NCI-H2107 treated with DMSO at 0.1 percent for 48 hours (cell line): ENCODE measurements around the gene SPATA25.
A peak's percentile ranks its signal among the peaks of the same experiment; 100 is the strongest.
"Not testable (repeated sequence)": the region's sequence is repeated elsewhere in the genome, so short reads cannot be mapped to it uniquely, and the experiment has no call there.

ENCODE experiments used
- DNase-seq: peaks from one replicate; lab custom pipeline; 2025; ENCODE audit not compliant: unreplicated experiment; lab: John Stamatoyannopoulos, UW

The SPATA25 gene

GRCh38 chr20:45894797-45895196 lies 7.4 kb upstream of the SPATA25 start:
- DNase-seq: no peak

DNA sequence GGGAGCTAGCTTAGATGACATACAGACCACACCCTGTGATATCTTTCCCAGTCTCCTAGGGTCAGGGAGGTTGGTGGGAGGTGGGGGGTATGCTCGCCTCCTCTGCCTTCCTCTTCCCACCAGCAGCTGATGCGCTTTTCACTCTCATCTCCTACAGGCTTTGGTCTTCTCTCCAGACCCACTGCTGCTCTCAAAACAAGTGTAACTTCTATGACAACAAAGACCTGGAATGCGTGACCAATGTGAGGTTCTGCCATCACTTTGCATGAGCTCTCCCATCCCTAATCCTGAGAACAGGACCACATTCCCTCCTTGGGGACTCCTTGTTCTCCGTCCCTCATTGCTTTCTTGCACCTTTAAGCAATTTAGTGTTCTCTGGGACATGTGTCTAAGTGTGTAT lies 6.4 kb upstream of the SPATA25 start:
- DNase-seq: no peak

DNA sequence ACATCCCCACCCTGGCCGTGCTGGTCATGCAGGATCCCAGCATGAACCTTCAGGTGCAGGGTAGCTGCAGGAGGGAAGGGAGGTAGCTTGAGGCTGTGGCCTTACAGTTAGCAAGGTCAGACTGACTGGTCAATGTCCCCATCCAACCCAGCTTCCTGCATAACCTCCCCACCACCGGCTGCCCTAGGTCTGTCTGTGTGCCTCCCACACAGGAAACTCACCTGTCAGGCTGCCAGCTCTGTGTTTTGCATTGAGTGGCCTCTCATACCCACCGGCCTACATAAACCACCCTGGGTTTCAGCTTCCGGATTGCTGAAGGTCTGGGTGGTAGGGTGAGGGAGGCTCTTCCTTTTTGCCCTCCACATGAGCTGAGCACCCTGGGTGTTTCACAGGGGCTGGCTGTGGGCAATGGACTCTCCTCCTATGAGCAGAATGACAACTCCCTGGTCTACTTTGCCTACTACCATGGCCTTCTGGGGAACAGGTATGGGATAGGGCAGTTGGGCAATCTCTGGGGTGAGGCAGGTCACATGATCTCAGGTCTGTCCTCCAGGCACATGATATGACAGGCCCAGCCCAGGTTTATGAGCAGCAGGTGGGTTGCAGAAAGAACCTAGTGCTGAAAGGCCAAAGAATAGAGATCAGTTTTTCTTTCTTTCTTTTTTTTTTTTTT lies 5.5 kb upstream of the SPATA25 start:
- no peak for DNase-seq

GRCh38 chr20:45892049-45892825 lies 4.8 kb upstream of the SPATA25 start:
- no peak for DNase-seq

DNA sequence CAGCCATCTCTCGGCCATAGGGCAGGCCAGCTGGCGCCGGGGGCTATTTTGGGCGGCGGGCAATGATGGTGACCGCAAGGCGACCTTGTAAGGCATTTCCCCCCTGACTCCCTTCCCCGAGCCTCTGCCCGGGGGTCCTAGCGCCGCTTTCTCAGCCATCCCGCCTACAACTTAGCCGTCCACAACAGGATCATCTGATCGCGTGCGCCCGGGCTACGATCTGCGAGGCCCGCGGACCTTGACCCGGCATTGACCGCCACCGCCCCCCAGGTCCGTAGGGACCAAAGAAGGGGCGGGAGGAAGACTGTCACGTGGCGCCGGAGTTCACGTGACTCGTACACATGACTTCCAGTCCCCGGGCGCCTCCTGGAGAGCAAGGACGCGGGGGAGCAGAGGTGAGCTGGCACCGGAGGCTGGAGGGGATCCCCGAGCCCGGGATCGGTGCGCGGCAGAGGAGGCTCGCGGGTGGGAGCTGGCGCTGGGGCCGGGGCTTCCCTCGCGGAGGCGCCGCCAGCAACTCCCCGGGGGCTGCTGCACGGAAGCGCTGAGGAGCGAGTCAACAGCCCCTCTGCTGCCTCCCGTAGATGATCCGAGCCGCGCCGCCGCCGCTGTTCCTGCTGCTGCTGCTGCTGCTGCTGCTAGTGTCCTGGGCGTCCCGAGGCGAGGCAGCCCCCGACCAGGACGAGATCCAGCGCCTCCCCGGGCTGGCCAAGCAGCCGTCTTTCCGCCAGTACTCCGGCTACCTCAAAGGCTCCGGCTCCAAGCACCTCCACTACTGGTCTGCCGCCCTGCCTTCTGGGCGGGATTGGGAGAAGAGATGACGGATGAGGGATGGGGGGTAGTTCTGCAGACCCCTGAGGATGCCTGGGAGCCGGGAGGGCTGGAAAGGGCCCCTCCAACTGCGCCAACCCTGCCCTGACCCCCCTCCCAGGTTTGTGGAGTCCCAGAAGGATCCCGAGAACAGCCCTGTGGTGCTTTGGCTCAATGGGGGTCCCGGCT lies 3.9 kb upstream of the SPATA25 start, which contains the start of the genes CTSA and NEURL2:
TSS of gene CTSA (plus strand) at position 351 of the 999 bp plus-strand sequence. CDS start at position 585, 234 bp downstream.
TSS of gene NEURL2 (minus strand) at position 224 of the 999 bp plus-strand sequence. CDS start at position 7, 217 bp downstream.
- no peak for DNase-seq

DNA sequence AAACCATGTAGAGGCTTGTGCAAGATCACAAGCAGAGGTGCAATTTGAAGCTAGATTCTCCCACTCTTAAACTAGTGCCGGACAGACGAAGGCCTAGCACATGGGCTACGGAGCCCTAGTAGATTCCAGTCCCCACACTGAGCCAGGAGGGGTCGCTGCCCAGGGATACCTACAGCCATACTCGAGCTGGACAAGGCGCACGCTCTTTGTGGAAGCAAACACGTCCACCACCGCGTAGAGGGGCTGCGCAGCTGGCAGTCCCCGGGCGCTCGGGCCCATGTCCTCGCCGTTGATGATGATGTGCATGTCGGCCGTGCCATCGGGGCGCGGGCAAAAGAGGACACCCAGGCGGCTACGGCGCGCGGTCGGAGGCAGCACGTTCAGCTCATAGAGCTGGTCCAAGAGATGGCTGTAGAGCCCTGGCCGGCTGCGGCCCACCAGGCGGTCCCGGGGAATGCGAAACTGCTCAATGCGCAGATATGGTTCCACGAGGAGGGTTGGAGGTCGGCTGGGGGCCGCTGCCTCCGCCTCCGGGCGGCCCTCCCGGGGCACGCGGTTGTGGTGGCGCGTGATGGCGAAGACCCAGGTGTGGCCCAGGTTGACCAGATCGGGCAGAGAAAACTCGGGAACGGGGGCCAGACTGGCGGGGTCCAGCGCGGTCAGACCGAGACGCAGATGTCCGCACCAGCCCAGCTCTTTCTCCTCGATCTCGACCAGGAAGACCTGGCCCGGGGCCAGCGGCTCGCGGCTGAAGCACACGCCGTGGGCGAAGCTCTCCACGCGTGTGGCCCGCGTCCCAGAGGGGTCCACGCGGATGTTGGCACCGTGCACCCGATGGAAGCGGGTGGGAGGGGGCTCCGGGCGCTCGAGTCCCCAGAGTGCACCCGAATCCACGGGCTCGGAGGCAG lies 2.9 kb upstream of the SPATA25 start:
- no peak for DNase-seq

DNA sequence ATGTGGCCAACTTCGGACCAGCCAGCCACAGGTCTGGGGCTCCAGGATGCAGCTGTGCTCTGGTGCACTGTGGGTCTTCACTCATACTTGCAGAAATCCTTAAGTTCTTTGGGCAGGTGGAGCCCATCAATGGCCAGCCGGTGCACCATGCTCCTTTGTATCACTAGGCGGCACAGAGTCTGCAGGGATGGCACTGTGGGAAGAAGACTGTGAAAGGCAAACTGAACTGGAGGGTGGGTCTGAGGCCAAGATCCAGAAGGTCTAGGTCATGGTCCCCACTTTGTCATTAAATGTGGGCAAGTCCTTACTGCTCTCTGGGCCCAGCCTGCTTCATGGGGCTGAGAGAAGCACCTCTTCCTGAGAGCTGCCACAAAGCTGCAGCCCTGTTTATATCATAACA lies 1.3 kb upstream of the SPATA25 start:
- no peak for DNase-seq

DNA sequence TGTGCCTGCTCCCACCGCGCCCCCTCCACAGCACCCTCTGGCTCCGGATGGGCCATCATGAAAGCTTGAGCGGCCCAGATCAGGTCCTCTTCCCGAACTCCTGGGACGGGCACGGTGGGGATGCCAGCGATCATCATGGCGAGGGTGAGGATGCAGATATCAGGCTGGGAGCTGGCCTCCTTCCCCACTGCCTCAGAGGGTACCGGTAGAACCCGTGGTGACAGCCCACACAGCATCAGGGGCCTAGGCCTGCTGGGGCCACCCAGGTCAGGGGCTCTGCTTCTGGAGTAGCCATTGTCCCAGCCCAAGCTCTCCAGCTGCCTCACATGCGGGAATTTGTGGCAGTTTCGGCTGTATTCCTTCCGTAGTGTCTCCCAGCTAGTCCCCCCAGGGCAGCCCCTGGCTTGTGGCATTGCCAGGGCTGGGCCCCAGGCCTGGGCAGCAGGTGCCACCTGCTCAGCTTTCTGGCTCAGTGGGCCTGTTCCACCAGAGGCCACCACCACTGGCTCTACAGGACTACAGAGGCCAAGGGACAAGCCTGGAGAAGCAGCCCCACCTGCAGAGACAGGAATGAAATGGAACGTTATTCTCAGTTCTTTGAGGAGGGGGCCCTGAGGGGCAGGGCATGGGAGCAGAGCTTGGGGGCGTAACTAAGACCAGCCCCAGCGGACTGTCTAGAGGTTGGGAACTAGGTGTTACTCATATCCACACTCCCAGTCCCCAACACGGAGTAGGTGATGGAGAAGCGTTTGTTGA lies 654 bp downstream of the SPATA25 start:
- DNase-seq: no peak

- DNase-seq: no peak
These were observed 4.3 kb downstream of the SPATA25 start for GRCh38 chr20:45883100-45883469.

- no peak for DNase-seq
These were observed 4.8 kb downstream of the SPATA25 start for GRCh38 chr20:45882469-45883099.

DNA sequence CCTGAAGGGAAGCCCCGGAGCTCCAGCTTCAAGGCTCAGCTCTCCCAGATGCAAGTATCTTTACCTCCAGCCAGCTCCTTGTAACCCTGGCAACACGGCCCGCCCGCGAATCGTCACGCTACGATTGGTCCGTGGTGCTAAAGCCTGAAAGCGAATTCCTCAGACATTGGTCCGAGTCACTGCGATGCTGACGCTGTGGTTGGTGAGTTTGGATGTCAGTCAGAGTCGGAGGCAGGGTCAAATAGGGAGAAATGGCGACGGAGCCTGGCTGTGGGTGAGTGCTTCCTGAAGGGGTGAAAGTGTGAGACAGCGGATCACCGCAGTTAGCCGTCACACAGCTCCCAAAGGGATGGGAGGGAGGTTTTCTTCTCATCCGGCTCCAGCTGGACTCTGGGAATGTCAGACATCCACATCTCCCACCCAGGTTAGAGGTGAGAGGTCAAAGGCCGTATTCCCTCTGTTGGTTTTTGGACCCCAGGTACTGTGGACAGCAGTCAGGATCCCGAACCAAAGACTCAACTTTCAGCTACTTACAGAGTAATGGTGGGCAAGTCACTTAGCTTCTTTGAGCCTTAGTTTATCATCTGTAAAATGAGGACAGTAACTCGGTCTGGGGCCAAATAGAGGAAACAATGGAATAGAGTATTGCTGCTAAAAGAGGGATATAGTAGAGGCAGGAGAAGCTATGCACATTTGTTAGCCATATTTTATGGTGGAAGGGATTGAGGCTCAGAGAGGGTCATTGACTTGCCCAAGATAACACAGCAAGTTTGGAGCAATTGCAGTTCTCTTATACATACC lies 6.2 kb downstream of the SPATA25 start, which contains the start of gene ZSWIM1:
TSS of gene ZSWIM1 (plus strand) at position 240 of the 801 bp plus-strand sequence. CDS start 1,366 bp downstream, outside the sequence.
- DNase-seq: peak; percentile 68

DNA sequence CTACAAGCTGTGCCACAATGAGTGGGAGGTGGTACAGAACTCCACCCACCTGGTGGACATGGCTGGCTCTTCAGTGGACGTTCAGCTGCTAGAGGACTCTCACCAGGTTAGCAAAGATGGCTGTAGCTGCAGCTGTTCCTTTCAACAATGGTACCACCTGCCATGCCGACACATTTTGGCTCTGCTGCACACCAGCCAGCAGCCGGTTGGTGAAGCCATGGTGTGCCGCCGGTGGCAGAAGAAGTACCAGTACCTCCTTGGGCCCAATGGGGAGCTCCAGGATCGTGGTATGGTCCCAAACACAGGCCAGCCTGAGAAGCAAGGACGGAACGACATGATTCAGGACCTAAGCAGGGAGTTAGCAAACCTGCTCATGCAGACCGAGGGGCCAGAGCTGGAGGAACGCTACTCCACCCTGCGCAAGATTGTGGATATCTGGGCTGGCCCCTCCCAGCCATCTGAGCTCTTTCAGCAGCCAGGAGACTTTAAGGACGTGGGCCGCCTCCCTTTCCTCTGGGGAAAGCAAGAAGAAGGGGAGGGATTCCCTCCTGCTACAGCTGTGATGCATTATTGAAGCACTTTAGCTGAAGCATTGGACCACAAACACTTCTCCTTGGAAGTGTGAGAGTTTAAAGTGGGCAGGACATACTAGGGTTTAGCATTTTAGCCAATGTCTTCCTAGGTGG lies 9.2 kb downstream of the SPATA25 start:
- DNase-seq: no peak

- no peak for DNase-seq
These were observed 12.8 kb downstream of the SPATA25 start for GRCh38 chr20:45874576-45874975.

DNA sequence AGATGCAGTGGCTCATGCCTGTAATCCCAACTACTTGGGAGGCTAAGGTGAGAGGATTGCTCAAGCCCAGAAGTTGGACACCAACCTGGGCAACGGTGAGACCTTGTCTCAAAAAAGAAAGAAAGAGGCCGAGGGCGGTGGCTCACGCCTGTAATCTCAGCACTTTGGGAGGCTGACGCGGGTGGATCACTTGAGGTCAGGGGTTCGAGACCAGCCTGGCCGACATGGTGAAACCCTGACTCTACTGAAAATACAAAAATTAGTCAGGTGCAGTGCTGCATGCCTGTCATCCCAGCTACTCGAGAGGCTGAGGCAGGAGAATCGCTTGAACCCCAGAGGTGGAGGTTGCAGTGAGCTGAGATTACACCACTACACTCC lies 13.3 kb downstream of the SPATA25 start:
- not testable (repeated sequence) for DNase-seq

- no peak for DNase-seq
These were observed 13.9 kb downstream of the SPATA25 start for GRCh38 chr20:45873409-45874103.

DNA sequence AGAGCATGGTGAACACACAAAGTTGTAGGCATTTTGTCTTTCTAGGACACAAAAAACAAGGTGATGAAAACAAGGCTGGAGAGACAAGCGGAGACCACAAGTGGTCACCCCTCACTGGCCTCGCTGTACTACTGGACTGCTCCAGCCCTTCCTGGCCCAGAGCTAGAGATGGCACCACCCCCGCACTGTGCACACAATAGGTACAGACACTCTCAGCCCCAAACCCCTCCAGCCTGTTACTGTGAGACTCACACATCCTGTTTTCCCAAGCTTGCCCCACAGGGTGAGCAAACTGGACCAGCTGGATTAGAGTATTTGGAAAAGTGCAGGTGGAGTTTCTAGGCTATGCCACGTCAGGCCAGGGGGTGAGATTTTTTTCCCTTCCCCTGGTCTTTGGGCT lies 14.8 kb downstream of the SPATA25 start:
- DNase-seq: no peak

GRCh38 chr20:45867819-45868176 lies 19.6 kb downstream of the SPATA25 start:
- no peak for DNase-seq
